GM19324 (cell line): ENCODE data around the gene ADAM11.

Source experiments
- ATAC-seq: cut with Tn5 transposase; IDR thresholded peaks from one replicate; pipeline ENCODE4 v1.9.1; 2021; ENCODE audit warnings: mild to moderate bottlenecking, moderate library complexity; ENCODE audit not compliant: unreplicated experiment, low FRiP score

The ADAM11 gene

DNA sequence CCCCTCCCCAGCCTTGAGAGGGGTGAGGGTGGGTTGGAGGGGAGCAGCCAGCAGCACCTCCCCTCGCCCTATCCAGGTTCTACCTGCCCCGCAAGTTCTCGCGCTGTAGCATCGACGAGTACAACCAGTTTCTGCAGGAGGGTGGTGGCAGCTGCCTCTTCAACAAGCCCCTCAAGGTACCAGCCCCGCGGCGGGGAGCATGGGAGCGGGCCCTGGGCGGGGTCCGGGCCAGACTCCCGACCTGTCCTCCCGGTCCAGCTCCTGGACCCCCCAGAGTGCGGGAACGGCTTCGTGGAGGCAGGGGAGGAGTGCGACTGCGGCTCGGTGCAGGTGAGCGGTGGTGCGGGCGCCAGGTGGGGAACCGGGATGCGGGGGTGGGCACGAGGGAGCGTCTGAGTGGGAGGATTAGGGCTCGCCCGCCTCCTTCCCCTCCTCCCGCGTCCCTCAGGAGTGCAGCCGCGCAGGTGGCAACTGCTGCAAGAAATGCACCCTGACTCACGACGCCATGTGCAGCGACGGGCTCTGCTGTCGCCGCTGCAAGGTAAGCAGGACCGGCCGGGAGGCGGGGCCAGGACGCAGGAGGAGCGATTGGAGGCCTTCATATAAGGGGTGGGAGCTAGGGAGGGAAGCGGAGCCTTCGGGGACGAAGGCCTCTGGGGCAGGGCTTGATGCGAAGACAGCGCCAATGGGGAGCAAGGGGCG, 16.5 kb downstream of the ADAM11 start:
- ATAC-seq, result peak; percentile 87

DNA sequence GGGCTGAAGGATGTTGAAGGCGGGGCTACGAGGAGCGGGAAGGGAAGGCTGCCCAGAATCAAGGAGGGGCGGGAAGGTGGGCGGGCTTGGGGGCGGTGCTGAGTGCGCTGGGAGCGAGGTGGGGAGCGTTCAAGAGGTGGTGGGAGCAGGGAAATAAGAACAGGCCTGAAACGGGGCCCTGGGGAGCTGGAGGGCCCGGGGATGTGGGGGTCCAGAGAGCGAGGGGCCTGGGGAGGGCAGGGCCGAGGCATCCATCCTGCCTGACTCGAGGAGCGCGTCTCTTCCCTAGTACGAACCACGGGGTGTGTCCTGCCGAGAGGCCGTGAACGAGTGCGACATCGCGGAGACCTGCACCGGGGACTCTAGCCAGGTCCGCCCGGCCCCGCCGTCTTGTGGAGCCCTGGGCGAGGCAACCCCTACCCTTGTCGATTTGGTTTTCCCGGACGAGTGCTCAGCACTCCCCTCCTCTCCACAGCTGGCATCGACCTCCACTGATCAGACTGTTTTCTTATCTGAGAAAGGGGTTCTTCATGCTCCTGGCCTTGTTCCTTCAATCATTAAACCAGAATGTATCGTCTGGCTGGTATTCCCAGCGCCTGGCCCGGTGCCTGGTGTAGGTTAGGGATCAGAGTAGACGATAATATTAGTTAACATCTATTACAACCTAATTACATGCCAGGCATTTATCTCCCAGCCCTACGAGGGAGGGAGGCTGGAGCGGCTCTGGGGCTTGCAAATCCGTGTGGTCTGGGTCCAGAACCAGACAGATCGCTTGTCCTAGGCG, 17.2 kb downstream of the ADAM11 start:
- peak; percentile 13 for ATAC-seq

DNA sequence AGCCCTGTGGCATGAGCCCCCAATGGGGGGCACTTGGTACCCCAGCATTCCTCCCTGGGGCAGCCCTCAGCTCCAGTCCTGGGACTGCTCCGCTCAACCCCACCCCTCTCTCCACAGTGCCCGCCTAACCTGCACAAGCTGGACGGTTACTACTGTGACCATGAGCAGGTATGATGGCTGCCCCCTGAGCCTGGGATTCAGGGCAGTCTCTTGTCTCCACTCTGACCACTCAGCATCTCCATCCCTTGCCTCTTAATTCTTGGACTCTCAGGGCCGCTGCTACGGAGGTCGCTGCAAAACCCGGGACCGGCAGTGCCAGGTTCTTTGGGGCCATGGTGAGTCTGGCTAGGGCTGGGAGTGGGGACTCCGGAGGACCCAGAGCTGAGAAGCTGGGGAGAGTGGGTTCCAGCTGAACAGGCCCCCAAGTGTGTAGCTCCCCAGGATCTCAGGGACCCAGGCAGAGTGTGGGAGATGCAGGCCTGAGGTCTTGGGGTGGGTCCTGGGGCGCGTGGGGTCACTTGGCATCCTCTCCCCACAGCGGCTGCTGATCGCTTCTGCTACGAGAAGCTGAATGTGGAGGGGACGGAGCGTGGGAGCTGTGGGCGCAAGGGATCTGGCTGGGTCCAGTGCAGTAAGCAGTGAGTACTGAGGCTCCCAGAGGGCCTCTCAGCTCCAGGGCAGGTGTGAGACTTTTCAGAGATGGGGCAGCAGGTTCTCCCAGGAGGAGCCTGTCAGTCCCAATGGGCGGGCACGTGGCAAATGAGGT, 18.0 kb downstream of the ADAM11 start:
- ATAC-seq, result no peak

DNA sequence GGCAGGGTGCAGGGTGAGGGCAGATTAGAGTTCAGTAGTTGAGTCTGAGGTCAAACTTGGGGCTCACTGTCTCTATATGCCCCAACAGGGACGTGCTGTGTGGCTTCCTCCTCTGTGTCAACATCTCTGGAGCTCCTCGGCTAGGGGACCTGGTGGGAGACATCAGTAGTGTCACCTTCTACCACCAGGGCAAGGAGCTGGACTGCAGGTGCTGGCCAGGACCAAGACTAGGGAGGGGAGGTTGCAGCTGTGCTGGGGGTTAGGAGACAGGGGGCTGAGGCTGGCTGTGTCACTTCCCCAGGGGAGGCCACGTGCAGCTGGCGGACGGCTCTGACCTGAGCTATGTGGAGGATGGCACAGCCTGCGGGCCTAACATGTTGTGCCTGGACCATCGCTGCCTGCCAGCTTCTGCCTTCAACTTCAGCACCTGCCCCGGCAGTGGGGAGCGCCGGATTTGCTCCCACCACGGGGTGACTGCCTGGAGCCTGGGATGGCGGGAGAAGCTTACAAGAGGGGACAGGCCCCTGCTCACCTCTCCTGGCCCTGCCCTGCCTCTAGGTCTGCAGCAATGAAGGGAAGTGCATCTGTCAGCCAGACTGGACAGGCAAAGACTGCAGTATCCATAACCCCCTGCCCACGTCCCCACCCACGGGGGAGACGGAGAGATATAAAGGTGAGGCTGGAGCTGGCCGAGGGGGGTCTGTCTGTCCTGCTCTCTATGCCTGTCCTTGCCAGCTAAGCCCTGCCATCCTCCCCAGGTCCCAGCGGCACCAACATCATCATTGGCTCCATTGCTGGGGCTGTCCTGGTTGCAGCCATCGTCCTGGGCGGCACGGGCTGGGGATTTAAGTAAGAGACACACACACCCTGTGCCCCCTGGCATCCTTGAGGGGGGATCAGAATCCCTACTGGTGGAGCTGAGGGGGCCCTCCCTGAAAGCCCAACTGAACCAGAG, 18.9 kb downstream of the ADAM11 start:
- ATAC-seq, result no peak

DNA sequence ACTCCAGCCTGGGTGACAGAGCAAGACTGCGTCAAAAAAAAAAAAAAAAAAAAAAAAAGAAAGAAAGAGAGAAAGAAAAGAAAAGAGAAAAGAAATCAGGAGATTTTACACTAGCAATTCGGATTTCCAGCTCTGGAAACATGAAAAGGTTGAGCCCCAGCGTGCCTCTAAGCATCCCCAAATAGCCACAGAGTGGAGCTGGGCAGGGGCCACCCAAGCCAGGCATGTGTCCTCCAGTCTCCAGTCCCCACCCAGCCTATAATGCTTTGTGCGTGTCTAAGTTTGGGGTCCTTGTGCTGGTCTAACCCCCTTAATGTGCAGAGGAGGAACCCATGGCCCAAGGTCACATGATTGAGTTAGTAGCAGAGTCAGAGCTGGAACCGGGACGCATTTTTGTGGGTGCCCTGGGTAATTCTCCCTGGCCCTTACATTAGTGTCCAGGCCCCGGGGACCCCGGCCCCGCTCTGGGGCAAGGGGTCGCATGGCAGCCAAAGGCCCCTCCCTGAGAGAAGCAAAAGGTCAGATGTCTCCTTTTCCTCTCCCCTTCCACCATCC, 19.9 kb downstream of the ADAM11 start:
- ATAC-seq, result no peak

DNA sequence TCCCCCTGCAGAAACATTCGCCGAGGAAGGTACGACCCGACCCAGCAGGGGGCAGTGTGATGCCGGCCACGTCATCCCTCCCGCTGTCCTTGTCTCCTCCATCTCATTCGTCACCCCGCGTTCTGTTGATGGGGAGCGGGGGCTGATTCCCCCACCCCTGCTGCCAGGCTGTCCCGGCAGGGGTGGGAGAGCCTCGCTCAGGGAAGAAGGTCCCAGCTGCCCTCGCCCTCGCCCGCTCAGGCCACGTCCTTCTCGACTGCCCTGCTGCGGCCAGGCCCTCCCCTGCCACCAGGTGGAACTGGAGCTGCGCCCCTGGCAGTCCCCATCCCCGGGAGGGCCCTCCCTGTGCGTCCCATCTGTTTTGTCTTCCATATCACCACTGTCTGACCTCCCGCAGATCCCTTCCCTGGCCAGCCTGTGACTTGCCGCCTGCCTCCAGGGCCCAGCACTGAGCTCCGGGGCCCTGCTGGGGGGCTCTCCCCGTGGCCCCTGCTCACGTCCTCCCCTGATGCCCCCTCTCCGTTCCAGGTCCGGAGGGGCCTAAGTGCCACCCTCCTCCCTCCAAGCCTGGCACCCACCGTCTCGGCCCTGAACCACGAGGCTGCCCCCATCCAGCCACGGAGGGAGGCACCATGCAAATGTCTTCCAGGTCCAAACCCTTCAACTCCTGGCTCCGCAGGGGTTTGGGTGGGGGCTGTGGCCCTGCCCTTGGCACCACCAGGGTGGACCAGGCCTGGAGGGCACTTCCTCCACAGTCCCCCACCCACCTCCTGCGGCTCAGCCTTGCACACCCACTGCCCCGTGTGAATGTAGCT, 20.6 kb downstream of the ADAM11 start:
- ATAC-seq, result no peak

DNA sequence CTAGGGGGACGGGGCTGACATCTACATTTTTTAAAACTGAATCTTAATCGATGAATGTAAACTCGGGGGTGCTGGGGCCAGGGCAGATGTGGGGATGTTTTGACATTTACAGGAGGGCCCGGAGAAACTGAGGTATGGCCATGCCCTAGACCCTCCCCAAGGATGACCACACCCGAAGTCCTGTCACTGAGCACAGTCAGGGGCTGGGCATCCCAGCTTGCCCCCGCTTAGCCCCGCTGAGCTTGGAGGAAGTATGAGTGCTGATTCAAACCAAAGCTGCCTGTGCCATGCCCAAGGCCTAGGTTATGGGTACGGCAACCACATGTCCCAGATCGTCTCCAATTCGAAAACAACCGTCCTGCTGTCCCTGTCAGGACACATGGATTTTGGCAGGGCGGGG, 21.4 kb downstream of the ADAM11 start:
- no peak for ATAC-seq

DNA sequence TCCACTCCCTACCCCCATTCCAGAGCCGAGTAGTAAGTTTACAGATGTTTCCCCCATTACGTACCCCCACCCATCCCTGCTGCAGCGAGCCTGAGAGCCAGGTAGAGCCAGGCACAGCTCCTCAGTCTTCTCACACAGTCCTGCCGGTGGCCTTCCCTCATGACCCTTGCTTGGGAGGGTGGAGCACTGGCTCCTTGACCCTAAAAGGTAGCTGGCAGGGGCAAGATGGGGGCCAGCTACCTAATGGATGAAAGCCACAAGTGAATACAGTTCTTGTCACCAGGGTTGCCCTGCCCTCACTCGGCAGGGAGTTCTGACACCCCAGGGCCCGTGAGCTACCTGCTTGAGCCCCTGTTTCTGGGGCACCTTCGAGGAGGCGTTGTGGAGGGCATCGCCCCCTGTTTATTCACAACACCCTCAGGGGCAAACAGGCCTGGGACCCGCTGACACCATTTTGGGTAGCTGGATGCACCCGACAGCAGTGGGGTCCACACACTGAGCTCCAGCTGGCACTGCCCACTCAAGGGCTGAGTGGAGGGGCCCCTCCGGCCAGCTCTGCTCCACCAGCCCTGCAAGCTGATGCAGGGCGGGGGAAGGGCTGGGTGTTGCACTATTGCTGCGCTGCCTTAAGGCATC, 22.2 kb downstream of the ADAM11 start:
- no peak for ATAC-seq

DNA sequence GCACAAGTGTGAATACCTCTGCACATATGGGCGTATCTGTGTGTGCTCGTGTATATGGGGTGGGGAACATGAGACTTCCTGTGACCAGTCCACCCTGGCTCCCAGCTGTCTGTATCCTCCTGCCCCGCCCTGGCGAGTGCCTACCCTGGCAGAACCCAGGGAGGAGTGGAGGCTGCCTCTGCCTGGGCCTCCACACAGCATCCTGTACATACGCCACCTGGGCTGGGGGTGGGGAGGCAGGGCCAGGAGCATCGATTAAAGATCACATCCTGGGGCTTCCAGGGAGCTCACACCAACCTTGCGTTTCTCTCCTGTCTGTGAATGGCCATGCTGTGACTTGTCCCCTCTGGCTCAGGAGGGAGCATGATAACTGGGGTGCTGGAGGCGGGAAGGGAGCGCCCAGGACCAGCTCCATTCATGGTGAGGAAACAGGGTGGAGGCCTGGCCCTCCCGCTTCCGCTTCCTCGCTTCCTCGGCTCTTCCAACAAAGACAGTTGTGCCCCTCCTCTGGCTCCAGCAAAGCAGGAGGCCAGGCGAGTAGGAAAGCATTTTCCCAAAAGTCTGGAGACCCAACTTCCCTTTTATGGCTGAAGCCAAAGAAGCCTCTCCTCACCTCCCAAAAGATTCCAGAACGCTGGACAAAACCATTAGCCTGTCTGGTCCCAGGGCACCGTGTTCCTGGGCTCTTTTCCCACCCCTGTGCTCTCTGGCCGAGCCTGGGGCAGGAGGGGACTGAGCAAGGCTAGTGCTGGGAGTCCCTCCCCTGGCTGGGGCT, 22.9 kb downstream of the ADAM11 start:
- ATAC-seq, result no peak

DNA sequence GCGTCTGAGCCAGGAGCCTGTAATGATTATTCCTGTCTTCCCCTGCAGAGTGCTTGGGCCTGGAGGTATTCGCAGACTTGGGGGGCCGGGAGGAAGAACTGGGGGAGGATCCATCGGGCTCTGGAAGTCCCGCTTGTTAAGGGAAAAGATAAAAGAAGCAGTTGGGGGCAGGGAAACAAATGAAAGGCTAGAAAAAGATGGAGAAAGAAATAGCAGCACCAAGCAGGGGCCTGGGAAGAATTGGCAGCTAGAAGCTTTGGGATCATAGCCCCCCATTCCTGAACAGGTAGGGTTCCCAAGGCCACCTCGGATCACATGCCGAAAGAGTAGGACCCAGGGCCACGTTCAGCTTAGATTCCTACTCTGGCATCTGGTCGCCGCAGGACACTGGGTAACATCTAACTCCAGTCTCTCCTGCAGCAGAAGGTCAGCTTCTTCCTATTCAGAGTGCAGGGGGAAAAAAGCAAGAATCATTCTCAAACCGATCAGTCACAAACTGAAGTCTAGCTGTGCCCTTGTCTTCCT, 23.6 kb downstream of the ADAM11 start:
- no peak for ATAC-seq

DNA sequence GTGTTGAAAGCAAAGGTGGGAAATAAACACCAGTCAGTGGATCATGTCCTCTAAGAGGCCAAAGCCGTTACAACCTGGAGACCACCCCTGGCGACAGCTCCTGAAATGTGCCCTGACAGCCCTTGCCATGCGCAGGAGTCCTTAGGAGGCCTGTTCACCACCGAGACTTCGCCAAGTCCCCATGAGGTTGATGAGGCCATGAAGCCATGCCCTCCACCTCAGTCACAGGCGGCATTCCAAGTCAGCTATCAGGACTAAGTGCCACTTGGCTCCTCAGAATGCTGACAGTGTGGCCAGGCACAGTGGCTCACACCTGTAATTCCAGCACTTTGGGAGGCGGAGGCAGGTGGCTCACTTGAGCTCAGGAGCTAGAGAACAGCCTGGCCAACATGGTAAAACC, 27.1 kb downstream of the ADAM11 start:
- no peak for ATAC-seq

DNA sequence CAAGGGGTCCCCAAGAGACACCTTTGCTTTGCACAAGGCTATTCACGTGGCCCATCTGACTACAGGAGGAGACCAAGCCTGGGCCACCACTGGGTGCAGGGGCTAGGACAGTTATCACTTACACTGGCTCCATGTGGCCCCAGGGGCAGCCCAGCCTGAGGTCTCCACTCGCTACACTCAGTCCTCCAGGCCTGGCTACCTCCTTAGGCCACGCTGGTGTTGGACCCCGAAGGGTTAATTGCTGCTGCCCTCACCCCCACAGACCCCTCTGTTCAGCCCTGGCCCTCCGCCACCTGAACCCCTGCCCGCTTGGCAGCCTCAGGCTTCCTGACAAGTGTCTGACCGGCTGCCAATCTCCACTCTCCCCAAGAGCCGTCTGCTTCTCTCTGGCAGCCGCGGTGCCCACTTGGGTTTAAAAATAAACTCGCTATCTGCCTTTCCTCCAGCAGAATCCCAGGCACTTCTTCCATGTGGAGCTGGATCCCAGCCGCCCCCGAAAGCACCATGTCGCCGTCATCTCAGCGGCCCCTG, 27.8 kb downstream of the ADAM11 start:
- no peak for ATAC-seq

DNA sequence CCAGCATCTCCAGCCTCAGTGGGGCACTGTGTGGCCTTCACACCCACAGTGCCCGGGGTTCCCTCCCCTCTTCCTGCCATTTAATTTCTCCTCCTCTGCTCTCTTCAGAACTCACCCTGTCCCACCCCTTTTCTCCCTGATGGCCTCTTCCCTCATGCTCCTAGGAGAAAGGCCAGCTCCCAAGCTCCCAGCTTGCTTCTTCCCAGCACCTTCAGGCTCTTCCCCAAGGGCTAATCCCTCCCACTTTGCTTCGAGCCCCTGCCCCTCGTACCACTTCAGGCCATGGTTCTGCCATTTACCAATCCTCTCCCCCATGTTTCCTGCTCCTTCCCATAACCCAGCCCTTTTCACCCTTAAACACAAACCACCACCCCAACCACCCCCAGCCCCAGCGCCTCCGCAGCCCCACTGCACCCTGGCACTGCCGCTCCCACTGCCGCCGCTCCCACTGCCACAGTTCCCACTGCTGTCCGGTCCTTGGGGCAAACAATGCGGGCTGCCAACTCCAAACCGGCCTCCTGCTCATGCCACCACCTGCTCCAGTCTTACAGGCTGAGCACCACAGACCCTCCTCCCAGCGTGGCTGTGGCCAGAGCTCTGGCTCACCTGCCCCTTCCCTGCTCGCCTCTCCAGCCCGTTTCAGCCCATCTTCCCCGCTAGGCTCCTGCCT, 28.6 kb downstream of the ADAM11 start:
- ATAC-seq, result no peak

DNA sequence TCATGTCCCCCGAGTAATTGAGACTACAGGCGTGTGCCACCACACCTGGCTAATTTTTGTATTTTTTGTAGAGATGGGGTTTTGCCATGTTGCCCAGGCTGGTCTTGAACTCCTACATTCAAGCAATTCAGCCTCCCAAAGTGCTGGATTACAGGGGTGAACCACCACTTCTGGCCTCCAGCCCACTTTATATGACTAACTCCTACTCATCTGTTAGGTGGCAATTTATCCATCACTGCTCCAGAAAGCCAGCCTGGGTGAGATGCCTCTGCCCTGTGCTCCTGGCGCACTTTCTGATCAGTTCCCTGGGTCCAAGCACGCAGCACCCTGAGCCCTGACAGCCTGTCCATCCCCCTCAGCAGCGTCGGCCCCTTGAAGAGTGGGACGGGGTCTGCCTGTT, 29.4 kb downstream of the ADAM11 start:
- no peak for ATAC-seq

DNA sequence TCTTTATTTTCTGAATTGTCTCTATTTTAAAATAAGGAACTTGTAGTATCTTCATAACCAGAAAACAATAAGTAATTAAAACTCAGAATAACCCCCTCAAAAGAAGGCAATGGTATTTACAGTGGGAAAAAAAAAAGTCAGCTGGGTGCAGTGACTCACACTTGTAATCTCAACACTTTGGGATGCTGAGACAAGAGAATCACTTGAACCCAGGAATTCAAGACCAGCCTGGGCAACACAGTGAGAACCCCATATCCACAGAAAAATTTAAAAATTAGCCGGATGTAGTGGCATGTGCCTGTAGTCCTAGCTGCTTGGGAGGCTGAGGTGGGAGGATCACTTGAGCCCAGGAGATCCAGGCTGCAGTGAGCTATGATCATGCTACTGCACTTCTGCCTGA, 33.5 kb downstream of the ADAM11 start:
- no peak for ATAC-seq

DNA sequence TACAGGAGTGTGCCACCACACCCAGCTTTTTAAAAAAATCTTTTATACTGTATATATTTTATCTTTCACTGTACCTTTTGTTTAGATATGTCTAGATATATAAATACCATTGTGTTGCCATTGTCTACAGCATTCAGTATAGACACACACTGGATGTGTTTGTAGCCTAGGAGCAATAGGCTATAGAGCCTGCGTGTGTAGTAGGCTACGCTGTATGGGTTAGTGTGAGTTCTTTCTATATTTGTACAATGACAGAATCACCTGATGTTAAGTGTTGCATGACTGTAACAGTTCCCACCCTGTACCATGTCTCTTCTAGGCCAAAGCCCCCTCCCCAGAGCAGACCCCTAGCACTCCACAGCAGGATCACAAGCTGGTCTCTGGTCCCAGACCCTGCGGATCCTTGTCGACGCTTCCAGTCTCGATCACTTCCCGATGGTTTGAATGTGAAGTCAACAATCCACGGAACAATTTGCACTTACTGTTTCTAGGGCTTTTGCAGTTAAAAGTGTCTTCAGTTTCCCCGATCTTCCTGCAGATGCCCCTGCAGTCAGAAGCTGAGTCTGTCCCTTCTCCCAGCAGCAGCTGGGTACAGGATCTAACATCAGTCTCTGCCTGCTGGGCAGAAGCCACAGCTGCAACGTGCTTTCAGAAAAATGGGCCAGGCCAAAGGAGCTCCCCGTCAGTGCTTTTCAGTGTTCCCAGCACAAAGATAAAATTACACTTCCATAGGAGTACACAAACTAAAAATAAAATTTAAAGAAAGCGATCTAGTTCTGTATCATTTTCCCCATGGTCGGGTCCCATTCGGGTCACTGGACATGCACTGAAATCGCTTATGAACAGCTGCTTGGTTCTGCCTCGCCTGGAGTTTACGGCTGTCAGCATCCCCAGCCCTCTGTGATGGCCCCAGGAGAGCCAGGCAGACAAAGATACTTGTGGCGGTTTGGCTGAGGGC, 35.4 kb downstream of the ADAM11 start:
- ATAC-seq, result no peak
